Mesenchymal stem cell (in vitro differentiated cells and primary cell): Measurements from ENCODE around the gene NCOA7.
A peak's percentile ranks its signal among the peaks of the same experiment; 100 is the strongest.

Source experiments
- DNase-seq: peaks from one replicate; pipeline ENCODE4 v3.0.0-alpha.2; 2013
- H2AFZ ChIP-seq: one replicate; pipeline ENCODE4 v1.6.1; 2013; ENCODE audit warnings: low read depth, mild to moderate bottlenecking, control low read depth, inconsistent platforms, low read length, moderate library complexity
- H2AK5ac ChIP-seq: 2 replicates; pipeline ENCODE4 v1.6.1; 2013; ENCODE audit warnings: low read length, moderate library complexity, mild to moderate bottlenecking, inconsistent platforms; ENCODE audit not compliant: severe bottlenecking
- H2BK120ac ChIP-seq: one replicate; pipeline ENCODE4 v1.6.1; 2013; ENCODE audit warnings: low read depth, mild to moderate bottlenecking, inconsistent platforms, low read length, moderate library complexity
- H2BK12ac ChIP-seq, 2 experiments: one replicate each; pipeline ENCODE4 v1.6.1; 2013; ENCODE audit warnings: inconsistent platforms in 2 of 2, low read length in 2 of 2, mild to moderate bottlenecking in 2 of 2, moderate library complexity in 2 of 2, control low read depth in 1 of 2
- H2BK15ac ChIP-seq: one replicate; pipeline ENCODE4 v1.6.1; 2013; ENCODE audit warnings: mild to moderate bottlenecking, low read depth, inconsistent platforms; ENCODE audit not compliant: poor library complexity, severe bottlenecking
- H2BK5ac ChIP-seq: 2 replicates; pipeline ENCODE4 v1.6.1; 2013; ENCODE audit warnings: low read depth, mild to moderate bottlenecking, low read length, control low read depth, inconsistent platforms; ENCODE audit not compliant: poor library complexity, severe bottlenecking
- H3K14ac ChIP-seq, 2 experiments: one replicate each; pipeline ENCODE4 v1.6.1; 2013; ENCODE audit warnings: inconsistent platforms in 2 of 2, low read length in 2 of 2, control low read depth in 1 of 2, mild to moderate bottlenecking in 1 of 2, moderate library complexity in 1 of 2
- H3K18ac ChIP-seq, 2 experiments: one replicate each; pipeline ENCODE4 v1.6.1; 2013; ENCODE audit warnings: inconsistent platforms in 2 of 2, low read length in 2 of 2, control low read depth in 1 of 2, low read depth in 1 of 2, mild to moderate bottlenecking in 1 of 2
- H3K23ac ChIP-seq, 2 experiments: one replicate each; pipeline ENCODE4 v1.6.1; 2013; ENCODE audit warnings: inconsistent platforms in 2 of 2, low read length in 2 of 2, mild to moderate bottlenecking in 2 of 2, moderate library complexity in 2 of 2, control low read depth in 1 of 2
- H3K27ac ChIP-seq: 2 replicates; pipeline ENCODE4 v1.5.1; 2013; ENCODE audit warnings: mild to moderate bottlenecking, moderate library complexity, low read length, control low read depth, inconsistent platforms; ENCODE audit not compliant: poor library complexity, severe bottlenecking
- H3K27me3 ChIP-seq, 2 experiments: 2 replicates each; pipeline versions ENCODE4 v1.6.1 to v1.7.0; 2013; ENCODE audit warnings: low read length in 2 of 2, mild to moderate bottlenecking in 2 of 2, moderate library complexity in 2 of 2, control low read depth in 1 of 2, inconsistent platforms in 1 of 2; ENCODE audit not compliant: control insufficient read depth in 1 of 2, insufficient read depth in 1 of 2
- H3K36me3 ChIP-seq, 2 experiments: 2 replicates each; pipeline versions ENCODE4 v1.6.1 to v1.7.0; 2013; ENCODE audit warnings: low read length in 2 of 2, control low read depth in 1 of 2, inconsistent platforms in 1 of 2, low read depth in 1 of 2, mild to moderate bottlenecking in 1 of 2; ENCODE audit not compliant: insufficient read depth in 2 of 2, control insufficient read depth in 1 of 2
- H3K4ac ChIP-seq, 2 experiments: one replicate each; pipeline ENCODE4 v1.6.1; 2013; ENCODE audit warnings: inconsistent platforms in 2 of 2, low read length in 2 of 2, mild to moderate bottlenecking in 2 of 2, moderate library complexity in 2 of 2, control low read depth in 1 of 2, low read depth in 1 of 2
- H3K4me1 ChIP-seq: 2 replicates; pipeline ENCODE4 v1.6.1; 2013; ENCODE audit warnings: low read depth, low read length, control low read depth; ENCODE audit not compliant: control insufficient read depth, insufficient read depth
- H3K4me2 ChIP-seq: 2 replicates; pipeline ENCODE4 v1.6.1; 2013; ENCODE audit warnings: low read length, mild to moderate bottlenecking, inconsistent platforms; ENCODE audit not compliant: poor library complexity, severe bottlenecking
- H3K4me3 ChIP-seq, 2 experiments: 2 replicates each; pipeline versions ENCODE4 v1.5.1 to v1.7.0; 2013; ENCODE audit warnings: low read length in 2 of 2, mild to moderate bottlenecking in 2 of 2, control low read depth in 1 of 2, low read depth in 1 of 2; ENCODE audit not compliant: insufficient read depth in 1 of 2
- H3K79me1 ChIP-seq: replicated peaks from 2 replicates; pipeline ENCODE4 v1.6.1; 2013; ENCODE audit warnings: mild to moderate bottlenecking, control low read depth, low read length, inconsistent platforms; ENCODE audit not compliant: poor library complexity, severe bottlenecking
- H3K9ac ChIP-seq: 2 replicates; pipeline ENCODE4 v1.7.0; 2013; ENCODE audit warnings: mild to moderate bottlenecking, low read length, moderate library complexity
- H3K9me3 ChIP-seq: 2 replicates; pipeline ENCODE4 v1.7.0; 2013; ENCODE audit warnings: mild to moderate bottlenecking, low read length; ENCODE audit not compliant: control insufficient read depth
- H4K8ac ChIP-seq: one replicate; pipeline ENCODE4 v1.6.1; 2013; ENCODE audit warnings: inconsistent platforms, mild to moderate bottlenecking, low read length, moderate library complexity
- H4K91ac ChIP-seq: one replicate; pipeline ENCODE4 v1.6.1; 2013; ENCODE audit warnings: mild to moderate bottlenecking, low read length, inconsistent platforms
- WGBS: methylation state at CpG from one replicate; pipeline ENCODE4 v1.1.7; 2013; ENCODE audit warnings: mixed read lengths; 5-methylcytosine and 5-hydroxymethylcytosine counted together

NCOA7 gene

DNA sequence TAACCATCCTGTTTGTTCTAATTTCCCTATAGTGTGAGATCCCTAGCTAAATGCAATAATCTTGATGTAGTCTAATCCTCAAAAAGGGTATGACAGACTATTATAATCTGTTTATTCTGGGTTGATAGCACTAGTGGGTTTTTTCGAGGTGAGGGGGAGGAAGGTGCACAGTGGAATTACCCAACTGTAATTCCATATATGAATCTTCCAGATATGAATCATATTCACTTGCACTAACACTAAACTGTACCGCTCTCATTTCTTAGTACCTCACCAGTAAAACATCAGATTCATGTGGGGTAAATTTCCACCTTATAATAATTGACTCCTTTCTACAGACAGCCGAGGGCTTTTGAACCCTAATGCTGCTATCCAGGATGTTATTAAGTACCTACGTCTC lies 16.5 kb downstream of the NCOA7 start:
- Histone ChIP-seq H3K4me3 (no peak overlapping the region), H3K79me1 (peaks cover 15% of the 10 kb centered on the region), H4K8ac (no peak overlapping the region), H3K36me3 (peaks cover 0 to 14% of the 10 kb centered on the region in 2 experiments), H3K9ac (no peak overlapping the region), H2AK5ac (no peak overlapping the region), H3K4ac (no peak overlapping the region), H2BK120ac (no peak overlapping the region), H3K27ac (no peak overlapping the region), H2BK5ac (no peak overlapping the region), H2BK15ac (no peak overlapping the region), H3K9me3 (no peaks in the 10 kb centered on the region), H3K4me1 (peaks cover 10% of the 10 kb centered on the region), H3K27me3 (no peaks in the 10 kb centered on the region), H4K91ac (no peak overlapping the region), H2BK12ac (no peak overlapping the region), H3K18ac (no peak overlapping the region), H3K14ac (no peak overlapping the region), H2AFZ (no peak overlapping the region), H3K23ac (no peak overlapping the region), H3K4me2 (no peak overlapping the region)
- 93% methylated on average over 3 of the region's 4 CpGs for WGBS
- DNase-seq, result no peak

- H3K36me3 ChIP-seq, result peaks cover 0 to 9% of the 10 kb centered on the region in 2 experiments
- no peak overlapping the region for H3K18ac ChIP-seq
- no peaks in the 10 kb centered on the region for H3K27me3 ChIP-seq
- DNase-seq, result no peak
- H3K4me2 ChIP-seq, result no peak overlapping the region
- H3K4me3 ChIP-seq, result no peak overlapping the region
- H2BK5ac ChIP-seq, result no peak overlapping the region
- peaks cover 14% of the 10 kb centered on the region for H3K4me1 ChIP-seq
- 68% methylated on average over 4 of the region's 4 CpGs for WGBS
- H3K27ac ChIP-seq, result no peak overlapping the region
- H3K9ac ChIP-seq, result no peak overlapping the region
- no peak overlapping the region for H3K23ac ChIP-seq
- H3K14ac ChIP-seq, result peak overlapping the region in 1 of 2 experiments; percentile 9
- no peak overlapping the region for H2BK120ac ChIP-seq
- H3K79me1 ChIP-seq, result peaks cover 12% of the 10 kb centered on the region
- no peak overlapping the region for H2BK15ac ChIP-seq
- no peak overlapping the region for H3K4ac ChIP-seq
- H4K91ac ChIP-seq, result no peak overlapping the region
- H2AK5ac ChIP-seq, result no peak overlapping the region
- no peaks in the 10 kb centered on the region for H3K9me3 ChIP-seq
- H2AFZ ChIP-seq, result no peak overlapping the region
- H4K8ac ChIP-seq, result no peak overlapping the region
- no peak overlapping the region for H2BK12ac ChIP-seq
Measured at GRCh38 chr6:125808060-125808459, 17.3 kb downstream of the NCOA7 start.

- H3K14ac ChIP-seq, result no peak overlapping the region
- H2BK12ac ChIP-seq, result no peak overlapping the region
- no peak overlapping the region for H3K4ac ChIP-seq
- H3K4me2 ChIP-seq, result no peak overlapping the region
- no peak overlapping the region for H3K27ac ChIP-seq
- DNase-seq, result no peak
- no peak overlapping the region for H3K23ac ChIP-seq
- no peak overlapping the region for H3K4me3 ChIP-seq
- H4K91ac ChIP-seq, result no peak overlapping the region
- no peak overlapping the region for H2BK15ac ChIP-seq
- no peak overlapping the region for H3K18ac ChIP-seq
- H3K36me3 ChIP-seq, result peaks cover 0 to 9% of the 10 kb centered on the region in 2 experiments
- no peak overlapping the region for H2AK5ac ChIP-seq
- H3K4me1 ChIP-seq, result peaks cover 15% of the 10 kb centered on the region
- no peak overlapping the region for H2BK5ac ChIP-seq
- peaks cover 13% of the 10 kb centered on the region for H3K79me1 ChIP-seq
- no peaks in the 10 kb centered on the region for H3K9me3 ChIP-seq
- H3K9ac ChIP-seq, result no peak overlapping the region
- no peak overlapping the region for H2AFZ ChIP-seq
- H3K27me3 ChIP-seq, result no peaks in the 10 kb centered on the region
- no peak overlapping the region for H4K8ac ChIP-seq
- H2BK120ac ChIP-seq, result no peak overlapping the region
Measured at GRCh38 chr6:125808591-125808990, 17.8 kb downstream of the NCOA7 start.

GRCh38 chr6:125809570-125810170 lies 18.9 kb downstream of the NCOA7 start:
- H2BK5ac ChIP-seq, result no peak overlapping the region
- H2BK120ac ChIP-seq, result no peak overlapping the region
- no peak overlapping the region for H3K9ac ChIP-seq
- H3K9me3 ChIP-seq, result no peaks in the 10 kb centered on the region
- no peak overlapping the region for H4K91ac ChIP-seq
- peaks cover 0 to 9% of the 10 kb centered on the region in 2 experiments for H3K36me3 ChIP-seq
- no peak overlapping the region for H3K27ac ChIP-seq
- no peak overlapping the region for H3K23ac ChIP-seq
- peaks cover 15% of the 10 kb centered on the region for H3K4me1 ChIP-seq
- 98% methylated on average over 3 of the region's 3 CpGs for WGBS
- H3K4me3 ChIP-seq, result no peak overlapping the region
- no peak overlapping the region for H4K8ac ChIP-seq
- H2AFZ ChIP-seq, result no peak overlapping the region
- H3K14ac ChIP-seq, result no peak overlapping the region
- peaks cover 15% of the 10 kb centered on the region for H3K79me1 ChIP-seq
- DNase-seq, result no peak
- no peak overlapping the region for H2BK15ac ChIP-seq
- H3K27me3 ChIP-seq, result no peaks in the 10 kb centered on the region
- H3K4me2 ChIP-seq, result no peak overlapping the region
- no peak overlapping the region for H2AK5ac ChIP-seq
- H2BK12ac ChIP-seq, result no peak overlapping the region
- H3K4ac ChIP-seq, result no peak overlapping the region
- no peak overlapping the region for H3K18ac ChIP-seq
